Ishikawa (cell line): Measurements from ENCODE around the gene LTA4H.

Experiments used
- CEBPB ChIP-seq: IDR thresholded peaks from 2 replicates; pipeline ENCODE4 v1.6.1; 2012
- CREB1 ChIP-seq: IDR thresholded peaks from 2 replicates; pipeline ENCODE4 v1.6.1; 2012; ENCODE audit warnings: low read depth
- EGR1 ChIP-seq: IDR thresholded peaks from 2 replicates; pipeline ENCODE4 v1.6.1; 2012
- EP300 ChIP-seq: IDR thresholded peaks from 2 replicates; pipeline ENCODE4 v1.6.1; 2012; ENCODE audit warnings: borderline replicate concordance
- FOXM1 ChIP-seq: IDR thresholded peaks from 2 replicates; pipeline ENCODE4 v1.6.1; 2012; ENCODE audit warnings: low read depth, borderline replicate concordance
- TAF1 ChIP-seq: IDR thresholded peaks from 2 replicates; pipeline ENCODE4 v1.6.1; 2012; ENCODE audit warnings: low read depth, mild to moderate bottlenecking

DNA sequence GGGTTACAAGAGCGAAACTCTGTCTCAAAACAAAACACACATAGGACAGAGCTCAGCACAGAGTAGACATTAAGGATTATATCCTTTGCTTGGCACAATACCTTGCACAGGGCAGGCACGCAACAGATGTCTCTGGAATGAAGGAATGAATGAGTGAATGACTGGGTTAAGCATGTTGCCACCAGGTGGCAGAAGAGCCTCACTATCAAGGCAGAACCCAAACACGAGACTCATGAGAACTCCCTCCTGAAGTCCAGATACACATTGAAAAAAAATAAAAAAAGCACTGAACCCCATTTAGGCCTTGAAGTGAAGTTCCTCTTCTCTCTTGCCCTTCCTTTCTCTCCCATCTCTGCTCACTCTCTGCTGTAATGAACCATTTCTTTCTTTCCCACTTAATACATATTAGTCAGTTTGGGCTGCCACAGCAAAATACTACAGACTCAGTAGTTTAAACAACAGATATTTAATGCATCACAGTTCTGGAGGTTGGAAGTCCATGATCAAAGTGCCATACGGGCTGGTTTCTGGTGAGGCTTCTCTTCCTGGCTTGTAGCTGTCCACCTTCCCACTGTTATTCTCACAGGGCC is 26.6 kb upstream of the LTA4H start:
- TF ChIP-seq EP300: no peak
- no peak for TF ChIP-seq CEBPB
- TF ChIP-seq EGR1: no peak
- no peak for TF ChIP-seq CREB1
- no peak for TF ChIP-seq TAF1
- no peak for TF ChIP-seq FOXM1
